HCT116 (cell line): Measurements from ENCODE around the gene CGNL1. TPM values are rescaled to one million over a fixed set of nuclear protein-coding genes. Genes with fewer than 3 reads are reported as not detected.

ENCODE experiments used
- ATAC-seq: fragments of 200-7000 bp; cut with Tn5 transposase; 2 replicates; pipeline ENCODE4 v1.9.1; 2020; ENCODE audit warnings: mild to moderate bottlenecking, moderate library complexity
- BruUV-seq: library from RNA; stranded (reverse); fragments of 400-500 nt; replicated peaks from 2 replicates; lab custom pipeline; 2021; lab: Mats Ljungman, UMichigan
- CTCF ChIA-PET: fragments of 300-600 bp; sonication (Branson Sonifier 250); formaldehyde crosslinking; loops from one replicate; lab custom pipeline; 2021; ENCODE audit warnings: antibody characterized with exemption; lab: Charles Lee
- POLR2A ChIA-PET: fragments of 300-600, 350-600 bp; sonication (Branson Sonifier 250); formaldehyde crosslinking; loops from one replicate; lab custom pipeline; 2021; ENCODE audit warnings: antibody characterized with exemption; lab: Charles Lee
- RAD21 ChIA-PET, 2 experiments: fragments of 300-600 bp; sonication (Branson Sonifier 250); formaldehyde crosslinking; loops; one replicate each; lab custom pipeline; 2023; ENCODE audit warnings: low total read pairs in 2 of 2; ENCODE audit not compliant: uncharacterized antibody in 2 of 2, unreplicated experiment in 2 of 2, low non-redundant PET in 1 of 2; lab: Charles Lee
- DNase-seq: peaks from one replicate; pipeline ENCODE4 v3.0.0-alpha.2; 2010; ENCODE audit warnings: low read depth, low spot score
- H2AFZ ChIP-seq: fragments of 200-600 bp; shearing (Covaris generic), sonication (generic); 2 replicates; pipeline ENCODE4 v1.6.1; 2017; ENCODE audit warnings: low read depth, mixed run types, mixed read lengths, antibody characterized with exemption, low read length; ENCODE audit not compliant: poor library complexity, severe bottlenecking
- H3K27ac ChIP-seq: 2 replicates; pipeline ENCODE4 v1.5.1; 2012; ENCODE audit warnings: low read depth, low read length
- H3K27me3 ChIP-seq: fragments of 200-600 bp; sonication (generic); 2 replicates; pipeline ENCODE4 v1.6.1; 2016; ENCODE audit warnings: mixed run types, low read length, mixed read lengths; ENCODE audit not compliant: insufficient read depth
- H3K36me3 ChIP-seq, 2 experiments: fragments of 200-500 bp in 1 of 2; fragments of 200-600 bp in 1 of 2; sonication (Bioruptor generic) in 1 of 2; sonication (generic) in 1 of 2; 2 replicates each; pipeline versions ENCODE4 v1.5.1 to v1.6.1; 2014 to 2016; ENCODE audit warnings: low read length in 2 of 2, inconsistent platforms in 1 of 2, mixed read lengths in 1 of 2, mixed run types in 1 of 2; ENCODE audit not compliant: insufficient read depth in 2 of 2, control insufficient read depth in 1 of 2
- H3K4me1 ChIP-seq, 2 experiments: fragments of 200-600 bp in 1 of 2; sonication (generic) in 1 of 2; 2 replicates each; pipeline versions ENCODE4 v1.5.1 to v1.6.1; 2012 to 2017; ENCODE audit warnings: low read length in 2 of 2, inconsistent platforms in 1 of 2, mild to moderate bottlenecking in 1 of 2, mixed read lengths in 1 of 2, mixed run types in 1 of 2, moderate library complexity in 1 of 2; ENCODE audit not compliant: insufficient read depth in 2 of 2, control insufficient read depth in 1 of 2
- H3K4me2 ChIP-seq: fragments of 200-600 bp; sonication (generic); 2 replicates; pipeline ENCODE4 v1.6.1; 2017; ENCODE audit warnings: mixed run types, low read length, mixed read lengths
- H3K4me3 ChIP-seq, 2 experiments: fragments of 200-600 bp in 1 of 2; sonication (generic) in 1 of 2; replicated peaks in 1 of 2; 2 replicates each; pipeline ENCODE4 v1.5.1; 2011 to 2016; ENCODE audit warnings: low read length in 2 of 2, control low read depth in 1 of 2, low read depth in 1 of 2, mild to moderate bottlenecking in 1 of 2, mixed read lengths in 1 of 2, mixed run types in 1 of 2
- H3K79me2 ChIP-seq: fragments of 200-600 bp; sonication (generic); 2 replicates; pipeline ENCODE4 v1.6.1; 2017; ENCODE audit warnings: mild to moderate bottlenecking, mixed run types, low read length, moderate library complexity, mixed read lengths; ENCODE audit not compliant: insufficient read depth
- H3K9ac ChIP-seq: fragments of 200-600 bp; sonication (generic); 2 replicates; pipeline ENCODE4 v1.6.1; 2016; ENCODE audit warnings: low read length, mixed read lengths
- H3K9me2 ChIP-seq: fragments of 200-600 bp; sonication (generic), shearing (Covaris generic); 2 replicates; pipeline ENCODE4 v1.6.1; 2017; ENCODE audit warnings: mixed run types, mild to moderate bottlenecking, moderate library complexity; ENCODE audit not compliant: insufficient read depth
- H3K9me3 ChIP-seq, 2 experiments: fragments of 200-500 bp in 1 of 2; fragments of 200-600 bp in 1 of 2; sonication (Bioruptor generic) in 1 of 2; sonication (generic) in 1 of 2; 2 replicates each; pipeline ENCODE4 v1.6.1; 2014 to 2017; ENCODE audit warnings: low read length in 2 of 2, mixed read lengths in 2 of 2, inconsistent platforms in 1 of 2, low read depth in 1 of 2, mild to moderate bottlenecking in 1 of 2, mixed run types in 1 of 2, moderate library complexity in 1 of 2; ENCODE audit not compliant: control insufficient read depth in 1 of 2, insufficient read depth in 1 of 2
- H4K20me1 ChIP-seq: fragments of 200-600 bp; sonication (generic), shearing (Covaris generic); 2 replicates; pipeline ENCODE4 v1.6.1; 2017; ENCODE audit warnings: mixed run types, mild to moderate bottlenecking, moderate library complexity; ENCODE audit not compliant: insufficient read depth
- intact Hi-C: fragments of 100-400 bp; cut with micrococcal nuclease; formaldehyde crosslinking; loops from 2 replicates; pipeline ENCODE4 v1.10.0; 2022
- total RNA-seq: library from RNA; stranded (reverse); gene quantifications from one replicate; pipeline ENCODE4 v1.2.1, GENCODE V29; 2021; ENCODE audit not compliant: unreplicated experiment
- TF ChIP-seq, protein P1 (sequence below): IDR thresholded peaks from 2 replicates; pipeline ENCODE4 v1.6.1; 2012; ENCODE audit warnings: low read depth
- TF ChIP-seq, protein P2 (sequence below): IDR thresholded peaks from 2 replicates; pipeline ENCODE4 v1.6.1; 2012
- TF ChIP-seq, protein P3 (sequence below), 3 experiments: fragments of 200-600 bp in 1 of 3; sonication (generic) in 1 of 3; IDR thresholded peaks in 2 of 3; conservative IDR thresholded peaks in 1 of 3; 2 replicates each; pipeline ENCODE4 v1.5.1; 2012 to 2017; ENCODE audit warnings: low read depth in 2 of 3, low read length in 2 of 3, antibody characterized with exemption in 1 of 3, borderline replicate concordance in 1 of 3, control low read depth in 1 of 3, mild to moderate bottlenecking in 1 of 3, mixed read lengths in 1 of 3, mixed run types in 1 of 3, moderate library complexity in 1 of 3; ENCODE audit not compliant: insufficient read depth in 1 of 3

Gene CGNL1
- total RNA-seq, 1 experiment from 2014 or later, result 2.2 TPM

GRCh38 chr15:57384024-57384423 lies 7.7 kb downstream of the CGNL1 start:
- Histone ChIP-seq H3K9ac (no peak overlapping the region), H3K27ac (no peak overlapping the region), H3K9me3 (no peaks in the 10 kb centered on the region), H3K9me2 (no peaks in the 10 kb centered on the region), H3K79me2 (no peaks in the 10 kb centered on the region), H2AFZ (no peak overlapping the region), H3K27me3 (no peaks in the 10 kb centered on the region), H3K4me1 (no peaks in the 10 kb centered on the region), H3K4me2 (no peak overlapping the region), H3K36me3 (no peaks in the 10 kb centered on the region), H3K4me3 (no peak overlapping the region), H4K20me1 (no peaks in the 10 kb centered on the region)
- RAD21 ChIA-PET, result interaction anchor here in 1 of 2 experiments (0.7 kb wide), 1 partner anchor 8 kb away, joined by 3 read pairs; no protein-coding TSS in a partner anchor
- POLR2A ChIA-PET, result no interaction called here
- CTCF ChIA-PET, result interaction anchor here (1.3 kb wide), 1 partner anchor 143 kb away, joined by 4 read pairs; no protein-coding TSS in a partner anchor
- ATAC-seq (no peak), DNase-seq (no peak)
- intact Hi-C loops, result no loop called here
- TF ChIP-seq, protein P1, sequence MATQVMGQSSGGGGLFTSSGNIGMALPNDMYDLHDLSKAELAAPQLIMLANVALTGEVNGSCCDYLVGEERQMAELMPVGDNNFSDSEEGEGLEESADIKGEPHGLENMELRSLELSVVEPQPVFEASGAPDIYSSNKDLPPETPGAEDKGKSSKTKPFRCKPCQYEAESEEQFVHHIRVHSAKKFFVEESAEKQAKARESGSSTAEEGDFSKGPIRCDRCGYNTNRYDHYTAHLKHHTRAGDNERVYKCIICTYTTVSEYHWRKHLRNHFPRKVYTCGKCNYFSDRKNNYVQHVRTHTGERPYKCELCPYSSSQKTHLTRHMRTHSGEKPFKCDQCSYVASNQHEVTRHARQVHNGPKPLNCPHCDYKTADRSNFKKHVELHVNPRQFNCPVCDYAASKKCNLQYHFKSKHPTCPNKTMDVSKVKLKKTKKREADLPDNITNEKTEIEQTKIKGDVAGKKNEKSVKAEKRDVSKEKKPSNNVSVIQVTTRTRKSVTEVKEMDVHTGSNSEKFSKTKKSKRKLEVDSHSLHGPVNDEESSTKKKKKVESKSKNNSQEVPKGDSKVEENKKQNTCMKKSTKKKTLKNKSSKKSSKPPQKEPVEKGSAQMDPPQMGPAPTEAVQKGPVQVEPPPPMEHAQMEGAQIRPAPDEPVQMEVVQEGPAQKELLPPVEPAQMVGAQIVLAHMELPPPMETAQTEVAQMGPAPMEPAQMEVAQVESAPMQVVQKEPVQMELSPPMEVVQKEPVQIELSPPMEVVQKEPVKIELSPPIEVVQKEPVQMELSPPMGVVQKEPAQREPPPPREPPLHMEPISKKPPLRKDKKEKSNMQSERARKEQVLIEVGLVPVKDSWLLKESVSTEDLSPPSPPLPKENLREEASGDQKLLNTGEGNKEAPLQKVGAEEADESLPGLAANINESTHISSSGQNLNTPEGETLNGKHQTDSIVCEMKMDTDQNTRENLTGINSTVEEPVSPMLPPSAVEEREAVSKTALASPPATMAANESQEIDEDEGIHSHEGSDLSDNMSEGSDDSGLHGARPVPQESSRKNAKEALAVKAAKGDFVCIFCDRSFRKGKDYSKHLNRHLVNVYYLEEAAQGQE, result no peak
- TF ChIP-seq, protein P2, sequence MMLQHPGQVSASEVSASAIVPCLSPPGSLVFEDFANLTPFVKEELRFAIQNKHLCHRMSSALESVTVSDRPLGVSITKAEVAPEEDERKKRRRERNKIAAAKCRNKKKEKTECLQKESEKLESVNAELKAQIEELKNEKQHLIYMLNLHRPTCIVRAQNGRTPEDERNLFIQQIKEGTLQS, result no peak
- TF ChIP-seq, protein P3, sequence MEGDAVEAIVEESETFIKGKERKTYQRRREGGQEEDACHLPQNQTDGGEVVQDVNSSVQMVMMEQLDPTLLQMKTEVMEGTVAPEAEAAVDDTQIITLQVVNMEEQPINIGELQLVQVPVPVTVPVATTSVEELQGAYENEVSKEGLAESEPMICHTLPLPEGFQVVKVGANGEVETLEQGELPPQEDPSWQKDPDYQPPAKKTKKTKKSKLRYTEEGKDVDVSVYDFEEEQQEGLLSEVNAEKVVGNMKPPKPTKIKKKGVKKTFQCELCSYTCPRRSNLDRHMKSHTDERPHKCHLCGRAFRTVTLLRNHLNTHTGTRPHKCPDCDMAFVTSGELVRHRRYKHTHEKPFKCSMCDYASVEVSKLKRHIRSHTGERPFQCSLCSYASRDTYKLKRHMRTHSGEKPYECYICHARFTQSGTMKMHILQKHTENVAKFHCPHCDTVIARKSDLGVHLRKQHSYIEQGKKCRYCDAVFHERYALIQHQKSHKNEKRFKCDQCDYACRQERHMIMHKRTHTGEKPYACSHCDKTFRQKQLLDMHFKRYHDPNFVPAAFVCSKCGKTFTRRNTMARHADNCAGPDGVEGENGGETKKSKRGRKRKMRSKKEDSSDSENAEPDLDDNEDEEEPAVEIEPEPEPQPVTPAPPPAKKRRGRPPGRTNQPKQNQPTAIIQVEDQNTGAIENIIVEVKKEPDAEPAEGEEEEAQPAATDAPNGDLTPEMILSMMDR (IDR thresholded peaks at IDR 0.05 in 2 of 3, conservative IDR thresholded peaks at IDR 0.05 in 1 of 3; ENCODE audit: borderline replicate concordance in 1 of 3, insufficient read depth in 1 of 3, low read depth in 2 of 3, low read length in 2 of 3), result no peak
- no TSS peak for BruUV-seq
